22Rv1 (cell line): ENCODE data around the gene MAPK11.

Experiments
- ZFX ChIP-seq: fragments of 450-650 bp; IDR thresholded peaks from 2 replicates; pipeline ENCODE4 v1.6.1; 2017; ENCODE audit warnings: antibody characterized with exemption, borderline replicate concordance
- TF ChIP-seq, protein P1 (sequence below): fragments of 450-650 bp; IDR thresholded peaks from 2 replicates; pipeline ENCODE4 v1.5.1; 2017; ENCODE audit warnings: mild to moderate bottlenecking

DNA sequence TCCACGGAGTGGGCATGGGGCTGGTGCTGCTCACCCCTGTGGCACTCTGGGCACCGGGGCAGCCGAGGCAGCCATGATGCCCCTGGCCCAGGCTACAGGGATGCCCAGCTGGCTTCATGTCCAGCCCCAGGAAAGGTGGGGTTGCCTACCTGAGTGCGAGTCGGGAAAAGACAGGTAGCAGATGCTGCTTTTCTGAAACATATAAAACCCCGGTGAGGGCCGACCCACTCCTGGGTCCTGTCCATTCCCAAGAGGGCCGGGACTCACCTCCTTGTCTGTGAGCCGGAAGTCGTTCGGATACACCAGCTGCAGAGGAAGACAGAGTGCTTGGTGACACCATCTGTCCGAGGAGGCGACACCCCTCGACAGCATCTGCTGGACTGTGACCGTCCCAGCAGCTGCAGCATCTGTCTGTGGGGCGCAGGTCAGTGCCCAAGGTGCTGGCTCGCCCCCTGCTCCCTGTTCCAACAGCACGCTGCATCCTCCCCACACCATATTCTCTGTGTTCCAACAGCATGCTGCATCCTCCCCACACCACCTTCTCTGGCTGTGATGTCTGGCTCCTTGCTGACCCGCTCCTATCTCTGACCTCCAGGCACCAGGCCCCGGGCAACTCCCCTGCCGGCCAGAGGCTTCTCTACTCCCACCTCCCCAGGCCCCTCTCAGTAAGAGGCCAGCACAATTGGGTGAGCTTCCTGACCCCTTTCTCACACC is 48.7 kb upstream of the MAPK11 start:
- TF ChIP-seq, protein P1, sequence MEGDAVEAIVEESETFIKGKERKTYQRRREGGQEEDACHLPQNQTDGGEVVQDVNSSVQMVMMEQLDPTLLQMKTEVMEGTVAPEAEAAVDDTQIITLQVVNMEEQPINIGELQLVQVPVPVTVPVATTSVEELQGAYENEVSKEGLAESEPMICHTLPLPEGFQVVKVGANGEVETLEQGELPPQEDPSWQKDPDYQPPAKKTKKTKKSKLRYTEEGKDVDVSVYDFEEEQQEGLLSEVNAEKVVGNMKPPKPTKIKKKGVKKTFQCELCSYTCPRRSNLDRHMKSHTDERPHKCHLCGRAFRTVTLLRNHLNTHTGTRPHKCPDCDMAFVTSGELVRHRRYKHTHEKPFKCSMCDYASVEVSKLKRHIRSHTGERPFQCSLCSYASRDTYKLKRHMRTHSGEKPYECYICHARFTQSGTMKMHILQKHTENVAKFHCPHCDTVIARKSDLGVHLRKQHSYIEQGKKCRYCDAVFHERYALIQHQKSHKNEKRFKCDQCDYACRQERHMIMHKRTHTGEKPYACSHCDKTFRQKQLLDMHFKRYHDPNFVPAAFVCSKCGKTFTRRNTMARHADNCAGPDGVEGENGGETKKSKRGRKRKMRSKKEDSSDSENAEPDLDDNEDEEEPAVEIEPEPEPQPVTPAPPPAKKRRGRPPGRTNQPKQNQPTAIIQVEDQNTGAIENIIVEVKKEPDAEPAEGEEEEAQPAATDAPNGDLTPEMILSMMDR: no peak
- TF ChIP-seq ZFX: no peak
